ENCODE measurements around the gene C1RL. TPM values are rescaled to one million over a fixed set of nuclear protein-coding genes. Genes with fewer than 3 reads are reported as not detected.

C1RL gene
- total and polyA plus RNA-seq, 9 donors: 48.4 to 160 (median 98.9) TPM

- Histone ChIP-seq H3K4me1 (ENCODE audit: insufficient read depth) (no peaks in the 10 kb centered on the region), H3K9me3 (no peaks in the 10 kb centered on the region), H3K27ac (no peak overlapping the region), H3K27me3 (no peaks in the 10 kb centered on the region), H3K4me3 (no peak overlapping the region), H3K36me3 (no peaks in the 10 kb centered on the region)
- TF ChIP-seq POLR2A (IDR thresholded peaks at IDR 0.05): no peak
- TF ChIP-seq CTCF (IDR thresholded peaks at IDR 0.05): no peak
- no peak for TF ChIP-seq EP300 (IDR thresholded peaks at IDR 0.05)
- intact Hi-C loops (cut with DNase I): no loop called here
- no peak for DNase-seq
- 80 to 84% (median 83%) methylated on average over 5 of the region's 5 CpGs for WGBS, 3 donors
Observed at GRCh38 chr12:7046383-7047105, 62.5 kb downstream of the C1RL start.

GRCh38 chr12:7045913-7046312 is 63.1 kb downstream of the C1RL start:
- H3K4me1 ChIP-seq (ENCODE audit: insufficient read depth): no peaks in the 10 kb centered on the region
- no peak overlapping the region for H3K27ac ChIP-seq
- 87 to 91% (median 89%) methylated on average over 9 of the region's 9 CpGs for WGBS, 3 donors
- H3K9me3 ChIP-seq: no peaks in the 10 kb centered on the region
- TF ChIP-seq EP300 (IDR thresholded peaks at IDR 0.05): no peak
- TF ChIP-seq POLR2A (IDR thresholded peaks at IDR 0.05): no peak
- TF ChIP-seq CTCF (IDR thresholded peaks at IDR 0.05): no peak
- H3K4me3 ChIP-seq: no peak overlapping the region
- H3K36me3 ChIP-seq: no peaks in the 10 kb centered on the region
- DNase-seq: no peak
- intact Hi-C loops (cut with DNase I): no loop called here
- no peaks in the 10 kb centered on the region for H3K27me3 ChIP-seq

Small RNA genes lying within 50 kb of the gene (small RNA-seq; reads per million reads assigned to genes)
- gene RNU6-485P: not detected

Other genes starting within 250 kb of the C1RL start
- gene TPI1, start 241.7 kb downstream of the C1RL start, total RNA-seq: 100 to 1,000 TPM; 136 to 443 (median 295) TPM
- gene TPI1, start 241.7 kb downstream of the C1RL start, polyA plus RNA-seq: 100 to 1,000 TPM; 267 to 594 TPM
- 10 to 100 TPM in 3 of 7 donors, 1 to 10 TPM in 4; 5.8 to 14.7 (median 8.5) TPM for gene SPSB2, start 235.9 kb downstream of the C1RL start, total RNA-seq
- gene SPSB2, start 235.9 kb downstream of the C1RL start, polyA plus RNA-seq: 1 to 10 TPM in 1 of 2 donors, under 1 TPM in 1; 0.38 to 8.1 TPM
- 10 to 100 TPM; 13.9 to 67.6 (median 16.7) TPM for gene LRRC23, start 204.4 kb downstream of the C1RL start, total RNA-seq
- 10 to 100 TPM; 11.2 to 16.5 TPM for gene LRRC23, start 204.4 kb downstream of the C1RL start, polyA plus RNA-seq
- gene ENO2, start 194.6 kb downstream of the C1RL start, total RNA-seq: 10 to 100 TPM in 5 of 7 donors, 1 to 10 TPM in 2; 8.3 to 22.3 (median 11.5) TPM
- 10 to 100 TPM in 1 of 2 donors, 1 to 10 TPM in 1; 5.0 to 19.4 TPM for gene ENO2, start 194.6 kb downstream of the C1RL start, polyA plus RNA-seq
- 100 to 1,000 TPM in 5 of 7 donors, 10 to 100 TPM in 2; 73.9 to 324 (median 206) TPM for gene ATN1, start 181.3 kb downstream of the C1RL start, total RNA-seq
- 100 to 1,000 TPM in 1 of 2 donors, 10 to 100 TPM in 1; 41.6 to 179 TPM for gene ATN1, start 181.3 kb downstream of the C1RL start, polyA plus RNA-seq
- gene RNU7-1, start 165.4 kb downstream of the C1RL start, total RNA-seq: not detected
- gene RNU7-1, start 165.4 kb downstream of the C1RL start, polyA plus RNA-seq: not detected
- 1,000 to 10,000 TPM in 1 of 7 donors, 100 to 1,000 TPM in 6; 457 to 1,838 (median 633) TPM for gene C12orf57, start 165.2 kb downstream of the C1RL start, total RNA-seq
- gene C12orf57, start 165.2 kb downstream of the C1RL start, polyA plus RNA-seq: 1,000 to 10,000 TPM in 1 of 2 donors, 10 to 100 TPM in 1; 40.3 to 1,266 TPM
- gene PTPN6, start 157.9 kb downstream of the C1RL start, total RNA-seq: 10 to 100 TPM in 3 of 7 donors, 1 to 10 TPM in 4; 4.6 to 19.8 (median 9.8) TPM
- gene PTPN6, start 157.9 kb downstream of the C1RL start, polyA plus RNA-seq: 10 to 100 TPM in 1 of 2 donors, 1 to 10 TPM in 1; 6.9 to 25.3 TPM
- 100 to 1,000 TPM; 220 to 324 (median 269) TPM for gene PHB2, start 138.6 kb downstream of the C1RL start, total RNA-seq
- 100 to 1,000 TPM; 129 to 285 TPM for gene PHB2, start 138.6 kb downstream of the C1RL start, polyA plus RNA-seq
- gene EMG1, start 138.3 kb downstream of the C1RL start, total RNA-seq: 10 to 100 TPM; 25.6 to 54.7 (median 41.0) TPM
- gene EMG1, start 138.3 kb downstream of the C1RL start, polyA plus RNA-seq: 10 to 100 TPM; 21.5 to 39.5 TPM
- gene LPCAT3, start 90.7 kb downstream of the C1RL start, total RNA-seq: 10 to 100 TPM; 15.5 to 51.2 (median 39.5) TPM
- gene LPCAT3, start 90.7 kb downstream of the C1RL start, polyA plus RNA-seq: 10 to 100 TPM; 22.5 to 44.0 TPM
- gene C1S, start 48.5 kb downstream of the C1RL start, total RNA-seq: 1,000 to 10,000 TPM in 3 of 7 donors, 100 to 1,000 TPM in 4; 499 to 1,495 (median 773) TPM
- 1,000 to 10,000 TPM in 1 of 2 donors, 100 to 1,000 TPM in 1; 952 to 1,168 TPM for gene C1S, start 48.5 kb downstream of the C1RL start, polyA plus RNA-seq
- 1,000 to 10,000 TPM in 3 of 7 donors, 100 to 1,000 TPM in 4; 472 to 1,524 (median 759) TPM for gene C1R, start 16.8 kb downstream of the C1RL start, total RNA-seq
- gene C1R, start 16.8 kb downstream of the C1RL start, polyA plus RNA-seq: 1,000 to 10,000 TPM in 1 of 2 donors, 100 to 1,000 TPM in 1; 796 to 1,393 TPM
- gene RBP5, start 19.7 kb upstream of the C1RL start, total RNA-seq: 10 to 100 TPM in 1 of 7 donors, 1 to 10 TPM in 6; 1.2 to 17.3 (median 3.5) TPM
- gene RBP5, start 19.7 kb upstream of the C1RL start, polyA plus RNA-seq: 1 to 10 TPM; 6.1 to 6.4 TPM
- gene CLSTN3, start 21.2 kb upstream of the C1RL start, total RNA-seq: 100 to 1,000 TPM in 2 of 7 donors, 10 to 100 TPM in 5; 45.4 to 142 (median 68.2) TPM
- 10 to 100 TPM; 28.9 to 59.2 TPM for gene CLSTN3, start 21.2 kb upstream of the C1RL start, polyA plus RNA-seq
- gene PEX5, start 80.5 kb upstream of the C1RL start, total RNA-seq: 10 to 100 TPM; 23.0 to 71.4 (median 59.8) TPM
- gene PEX5, start 80.5 kb upstream of the C1RL start, polyA plus RNA-seq: 10 to 100 TPM; 28.8 to 35.6 TPM
- gene ACSM4, start 194.9 kb upstream of the C1RL start, total RNA-seq: not detected
- not detected for gene ACSM4, start 194.9 kb upstream of the C1RL start, polyA plus RNA-seq

All from ovary (tissue), 9 donors.